Stimulated activated CD4-positive, alpha-beta T cell treated with anti-CD3 and anti-CD28 coated beads, Interleukin-12 subunit alpha, Interleukin-12 subunit beta, amount 100 ng/mL, for 48 hours (primary cell): Measurements from ENCODE around the gene TBC1D14.
"Not testable (repeated sequence)": the region's sequence is repeated elsewhere in the genome, so short reads cannot be mapped to it uniquely, and the experiment has no call there.

Experiments used
- DNase-seq, 3 donors: peaks; one replicate each; pipeline ENCODE4 v3.0.0-alpha.2; 2020; ENCODE audit warnings: low read depth in 2 of 3, low spot score in 1 of 3

Gene TBC1D14

DNA sequence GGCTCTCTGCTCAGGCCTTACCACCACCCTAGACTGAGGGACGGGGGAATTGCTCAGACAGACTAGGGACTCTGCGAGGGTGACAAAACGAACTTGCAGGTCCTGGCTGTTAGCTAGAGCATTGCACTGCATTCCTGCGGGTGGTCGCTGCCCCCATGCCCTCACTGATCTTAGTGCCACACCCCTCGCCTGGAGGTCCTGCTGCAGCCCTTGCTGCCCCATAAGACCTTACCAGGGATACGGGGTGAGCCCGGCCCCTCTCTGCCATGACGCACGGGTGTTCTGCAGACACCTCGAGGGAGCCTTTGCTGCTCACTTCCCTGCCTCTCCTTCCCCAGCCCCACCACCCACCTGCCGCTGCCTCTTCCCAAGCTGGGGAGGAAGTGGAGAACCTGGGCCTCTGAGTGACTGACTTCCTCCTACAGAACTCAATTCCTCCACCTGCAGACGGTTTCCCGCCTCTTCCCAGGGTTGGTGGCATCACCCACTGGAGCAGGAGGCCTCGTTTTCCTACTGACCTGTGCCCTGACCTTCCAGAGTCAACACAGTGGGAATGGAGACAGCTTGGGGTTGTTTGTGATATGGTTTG lies 19.8 kb upstream of the TBC1D14 start:
- no peak for DNase-seq

DNA sequence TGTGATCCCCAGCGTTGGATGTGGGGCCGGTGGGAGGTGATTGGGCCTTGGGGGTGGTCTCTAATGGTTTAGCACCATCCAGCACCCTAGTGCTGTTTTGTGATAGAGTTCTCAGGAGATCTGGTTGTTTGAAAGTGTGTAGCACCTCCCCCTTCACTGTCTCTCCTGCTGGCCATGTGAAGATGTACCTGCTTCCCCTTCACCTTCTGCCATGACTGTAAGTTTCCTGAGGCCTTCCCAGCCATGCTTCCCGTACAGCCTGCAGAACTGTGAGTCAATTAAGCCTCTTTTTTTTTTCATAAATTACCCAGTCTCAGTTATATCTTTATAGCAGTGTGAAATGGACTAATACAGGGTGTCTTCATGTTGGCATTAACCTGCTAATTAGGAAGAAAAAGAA lies 19.3 kb upstream of the TBC1D14 start:
- no peak for DNase-seq

DNA sequence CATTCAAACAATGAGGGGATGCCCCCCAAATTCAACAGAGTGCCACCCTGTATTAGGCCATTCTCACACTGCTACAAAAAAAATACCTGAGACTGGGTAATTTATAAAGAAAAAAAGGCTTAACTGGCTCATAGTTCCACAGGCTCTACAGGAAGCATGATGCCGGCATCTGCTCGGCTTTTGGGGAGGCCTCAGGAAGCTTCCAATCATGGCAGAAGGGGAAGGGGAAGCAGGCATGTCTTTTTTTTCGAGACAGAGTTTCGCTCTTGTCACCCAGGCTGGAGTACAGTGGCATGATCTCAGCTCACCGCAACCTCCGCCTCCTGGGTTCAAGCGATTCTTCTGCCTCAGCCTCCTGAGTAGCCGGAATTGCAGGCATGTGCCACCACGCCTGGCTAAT lies 18.7 kb upstream of the TBC1D14 start:
- not testable (repeated sequence) for DNase-seq

DNA sequence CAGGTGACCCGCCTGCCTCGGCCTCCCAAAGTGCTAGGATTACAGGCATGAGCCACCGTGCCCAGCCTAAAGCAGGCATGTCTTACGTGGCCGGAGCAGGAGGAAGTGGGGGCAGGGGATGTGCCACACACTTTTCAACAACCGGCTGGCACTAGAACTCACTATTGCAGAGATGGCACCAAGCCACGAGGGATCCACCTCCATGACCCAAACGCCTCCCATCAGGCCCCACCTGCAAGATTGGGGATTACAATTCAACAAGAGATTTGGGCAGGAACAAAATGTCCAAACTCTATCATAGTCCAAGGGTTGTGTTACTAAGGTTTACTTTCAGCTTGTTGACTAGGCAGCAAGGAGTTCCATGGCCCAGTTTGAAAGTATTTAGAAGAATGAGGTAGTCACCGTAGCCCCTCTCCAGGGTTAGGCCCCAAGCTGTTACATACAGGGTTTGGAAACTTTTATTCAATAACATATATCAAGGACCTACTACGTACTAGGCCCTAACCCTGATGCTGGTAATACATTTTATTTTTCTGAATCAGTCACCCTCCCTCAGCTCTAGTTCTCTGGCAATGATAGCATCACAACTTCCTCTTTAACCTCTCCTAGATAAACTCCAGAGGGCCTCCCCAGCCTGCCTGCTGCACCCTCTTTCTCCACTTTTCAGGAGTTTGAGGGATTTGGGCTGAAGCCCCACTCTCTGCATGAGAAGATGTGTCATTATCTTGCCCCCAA lies 18.0 kb upstream of the TBC1D14 start:
- no peak for DNase-seq

DNA sequence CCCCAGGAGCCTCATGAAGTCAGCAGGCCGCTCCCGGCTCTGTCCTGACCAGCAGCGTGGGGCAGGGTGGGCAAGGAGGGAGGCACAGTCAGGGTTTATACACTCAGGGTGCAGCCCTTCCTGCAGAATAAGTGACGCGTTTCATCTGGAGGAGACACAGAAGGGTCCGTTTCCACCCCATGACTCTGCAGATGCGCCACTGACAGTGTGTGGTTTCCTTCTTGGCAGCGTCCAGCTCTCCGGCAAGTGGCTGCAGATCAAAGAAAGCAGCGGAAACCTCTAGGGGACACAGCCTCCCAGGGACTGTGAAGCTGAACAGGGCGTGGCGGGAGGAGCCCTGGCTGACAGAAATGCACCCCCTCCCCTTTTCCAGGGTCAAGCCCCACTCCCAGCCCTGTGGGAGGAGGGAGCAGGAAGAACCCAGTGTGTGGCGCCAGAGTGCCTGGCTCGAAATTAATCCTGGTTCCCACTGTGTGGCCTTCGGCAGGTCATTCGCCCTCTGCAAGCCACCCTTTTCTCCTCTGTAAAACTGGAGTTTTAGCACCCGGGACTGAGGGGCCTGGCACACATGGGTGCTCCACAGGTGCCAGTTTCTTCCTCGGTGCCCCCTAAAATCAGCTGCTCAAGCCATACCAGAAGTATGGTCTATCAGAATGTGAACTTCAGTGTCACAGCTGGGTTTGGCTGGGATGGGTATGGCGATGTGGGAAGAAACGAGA lies 17.3 kb upstream of the TBC1D14 start:
- no peak for DNase-seq

DNA sequence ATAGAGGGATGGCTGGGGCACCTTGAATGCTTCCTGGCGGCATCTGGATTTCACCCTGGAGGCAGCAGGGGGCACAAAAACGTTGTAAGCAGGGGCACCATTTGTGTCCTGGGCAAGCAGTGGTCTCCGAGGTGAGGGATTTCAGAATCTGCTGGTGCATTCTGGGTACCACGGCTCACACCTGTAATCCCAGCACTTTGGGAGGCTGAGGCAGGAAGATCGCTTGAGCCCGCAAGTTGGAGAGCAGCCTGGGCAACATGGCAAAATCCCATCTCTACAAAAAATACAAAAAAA lies 16.8 kb upstream of the TBC1D14 start:
- no peak for DNase-seq

DNA sequence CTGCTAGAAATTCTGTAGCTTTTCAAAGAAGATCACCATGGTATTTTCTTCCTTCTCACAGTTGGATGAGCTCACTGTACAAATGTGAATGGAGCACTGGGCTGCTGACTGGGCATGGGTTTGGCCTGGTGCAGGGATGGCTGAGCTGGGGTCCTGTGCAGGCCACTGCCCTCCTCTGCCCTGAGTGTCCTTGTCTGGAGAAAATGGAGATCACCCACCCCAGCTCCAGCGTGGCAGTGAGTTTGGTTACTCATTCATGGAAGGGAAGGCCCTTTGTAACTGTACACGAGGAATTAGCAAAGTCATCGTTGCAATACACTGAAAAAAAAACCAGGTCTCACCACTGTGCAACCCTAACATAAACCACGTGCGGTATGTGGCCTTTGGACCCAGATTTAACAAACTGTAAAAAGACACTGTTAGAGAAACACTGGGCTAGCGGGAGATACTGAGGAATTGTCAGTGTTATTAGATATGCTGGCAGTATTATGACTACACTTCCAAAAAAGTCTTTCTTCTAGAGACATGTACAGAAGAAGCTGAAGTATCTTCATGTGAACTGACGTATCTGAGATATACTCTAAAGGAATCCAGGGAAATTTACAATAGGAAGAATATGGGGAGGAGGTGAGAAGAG lies 16.1 kb upstream of the TBC1D14 start:
- DNase-seq, result no peak

DNA sequence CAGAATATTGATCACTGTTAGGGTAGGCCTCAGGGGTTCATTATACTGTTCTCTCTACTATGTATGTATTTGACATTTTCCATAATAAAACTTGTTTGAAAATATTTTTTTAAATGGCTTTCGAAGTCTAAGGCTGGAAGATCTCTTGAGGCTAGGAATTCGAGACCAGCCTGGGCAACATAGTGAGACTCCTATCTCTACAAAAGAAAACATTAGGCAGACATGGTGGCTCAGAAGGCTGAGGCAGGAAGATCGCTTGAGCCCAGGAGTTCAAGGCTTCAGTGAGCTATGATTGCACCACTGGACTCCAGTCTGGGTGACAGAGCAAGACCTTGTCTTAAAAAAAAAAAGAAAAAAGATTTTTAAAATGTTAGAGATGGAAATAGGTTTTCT lies 15.5 kb upstream of the TBC1D14 start:
- DNase-seq, result no peak

DNA sequence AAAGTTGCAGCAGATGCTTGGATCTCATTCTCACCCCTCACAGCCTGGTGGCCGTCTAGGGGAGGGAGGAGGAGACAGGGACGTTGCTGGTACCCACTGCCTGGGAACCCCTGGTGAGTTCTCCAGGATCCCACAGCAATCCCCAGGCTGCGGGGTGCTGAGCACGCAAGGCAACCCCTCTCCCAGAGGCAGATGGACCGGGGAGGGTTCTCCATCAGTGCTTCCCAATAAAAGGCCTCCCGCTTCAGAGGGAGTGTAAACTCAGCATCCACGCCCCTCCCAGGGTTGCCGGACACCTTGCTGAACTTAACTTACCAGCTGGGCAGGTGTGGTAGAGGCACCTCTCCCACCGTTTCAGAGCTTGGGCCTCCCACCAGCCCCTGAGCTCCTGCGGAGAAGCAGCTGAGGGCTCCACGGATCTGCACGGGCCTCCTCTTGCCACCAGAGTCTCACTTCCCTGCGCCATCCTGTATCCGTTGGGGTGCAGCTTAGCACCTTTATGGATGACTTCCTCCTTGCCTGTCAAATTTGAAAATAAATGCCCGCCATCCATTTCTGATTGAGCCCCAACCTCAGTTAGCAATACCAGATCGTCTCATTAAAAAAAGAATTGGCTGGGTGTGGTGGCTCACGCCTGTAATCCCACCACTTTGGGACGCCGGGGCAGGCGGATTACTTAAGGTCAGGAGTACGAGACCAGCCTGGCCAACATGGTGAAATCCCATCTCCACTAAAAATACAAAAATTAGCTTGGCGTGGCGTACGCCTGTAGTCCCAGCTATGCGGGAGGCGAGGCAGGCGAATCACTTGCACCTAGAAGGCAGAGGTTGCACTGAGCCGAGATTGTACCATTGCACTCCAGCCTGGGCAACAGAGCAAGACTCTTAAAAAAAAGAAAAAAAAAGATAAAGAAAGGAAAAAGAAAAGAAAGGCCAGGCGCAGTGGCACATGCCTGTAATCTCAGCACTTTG lies 14.8 kb upstream of the TBC1D14 start:
- DNase-seq, result no peak

DNA sequence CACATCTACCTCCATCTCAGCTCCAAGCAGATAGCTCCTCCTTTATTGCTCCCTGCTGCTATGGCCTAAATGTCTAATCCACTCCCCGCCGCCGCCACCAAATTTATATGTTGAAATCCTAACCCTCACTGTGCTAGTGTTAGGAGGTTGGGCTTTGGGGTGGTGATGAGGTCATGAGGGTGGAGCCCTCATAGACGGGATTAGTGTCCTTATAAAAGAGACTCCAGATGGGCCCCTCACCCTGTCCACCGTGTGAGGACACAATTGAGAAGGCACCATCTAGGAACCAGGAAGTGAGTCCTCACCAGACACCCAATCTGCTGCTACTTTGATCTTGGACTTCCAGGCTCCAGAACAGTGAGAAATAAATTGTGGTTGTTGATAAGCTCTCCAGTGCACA lies 13.6 kb upstream of the TBC1D14 start:
- DNase-seq, result no peak

DNA sequence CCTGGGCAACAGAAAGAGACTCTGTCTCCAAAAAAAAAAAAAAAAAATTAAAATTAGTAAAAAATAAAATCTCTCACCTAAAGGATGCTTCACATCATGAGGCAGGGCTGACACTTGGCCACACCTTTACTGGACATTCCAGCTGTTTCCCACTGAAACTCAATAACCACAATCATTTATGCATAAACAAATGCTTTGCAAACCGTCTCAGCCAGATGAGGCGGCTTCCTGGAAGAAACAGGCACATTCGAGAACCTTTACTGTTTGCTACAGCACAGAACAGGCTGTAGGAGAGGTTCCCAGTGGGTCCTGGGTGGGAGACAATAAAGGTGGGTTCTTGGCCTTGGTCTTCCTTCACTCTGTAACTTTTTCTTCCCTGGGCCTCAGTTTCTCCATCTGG lies 10.9 kb upstream of the TBC1D14 start:
- DNase-seq, result no peak

DNA sequence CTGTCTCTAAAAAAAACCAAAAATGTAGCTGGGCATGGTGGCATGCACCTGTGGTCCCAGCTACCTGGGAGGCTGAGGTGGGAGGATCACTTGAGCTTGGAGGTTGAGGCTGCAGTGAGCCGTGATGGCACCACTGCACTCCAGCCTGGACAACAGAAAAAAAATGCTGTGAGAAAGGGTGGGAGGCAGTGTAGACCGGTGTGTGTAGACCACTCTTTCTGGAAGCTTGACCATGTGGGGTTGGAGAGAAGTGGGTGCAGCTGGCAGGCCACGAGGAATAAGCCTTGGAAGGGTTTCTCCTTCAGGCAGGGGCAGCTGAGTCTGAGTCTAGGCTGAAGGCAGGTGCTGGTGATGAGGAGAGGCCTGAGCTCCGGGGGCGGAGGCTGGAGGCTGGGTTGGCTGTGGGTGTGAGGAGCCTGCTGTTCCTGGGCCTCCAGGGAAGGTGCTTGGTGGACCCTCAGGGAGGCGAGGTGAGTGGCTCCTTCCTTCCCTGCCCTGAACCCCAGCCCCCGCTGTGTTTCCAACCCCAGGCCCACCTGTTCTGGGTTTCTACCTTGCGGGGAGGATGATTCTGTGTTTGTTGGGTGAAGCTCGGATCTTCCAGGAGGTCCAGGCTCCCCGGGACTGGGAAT lies 9.3 kb upstream of the TBC1D14 start:
- no peak for DNase-seq

DNA sequence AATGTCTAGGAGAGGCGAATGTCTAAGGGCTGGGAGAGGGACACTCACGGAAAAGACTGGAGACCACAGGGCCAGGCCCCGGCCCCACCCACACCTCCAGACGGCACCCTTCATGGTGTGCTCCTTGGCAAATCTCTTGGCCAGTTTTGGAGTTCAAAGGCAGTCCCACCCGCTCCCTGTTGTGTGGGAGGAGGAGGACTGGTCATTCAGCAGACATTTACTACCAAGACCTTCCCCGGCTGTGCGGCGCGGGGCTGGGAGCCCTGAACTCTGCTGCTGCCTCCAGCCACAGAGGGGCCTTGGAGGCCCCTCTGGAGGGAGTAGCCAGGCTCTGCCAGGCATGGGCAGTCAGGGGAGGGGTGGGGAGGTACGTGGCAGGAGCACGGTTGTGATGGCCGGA lies 8.7 kb upstream of the TBC1D14 start:
- DNase-seq, result no peak

DNA sequence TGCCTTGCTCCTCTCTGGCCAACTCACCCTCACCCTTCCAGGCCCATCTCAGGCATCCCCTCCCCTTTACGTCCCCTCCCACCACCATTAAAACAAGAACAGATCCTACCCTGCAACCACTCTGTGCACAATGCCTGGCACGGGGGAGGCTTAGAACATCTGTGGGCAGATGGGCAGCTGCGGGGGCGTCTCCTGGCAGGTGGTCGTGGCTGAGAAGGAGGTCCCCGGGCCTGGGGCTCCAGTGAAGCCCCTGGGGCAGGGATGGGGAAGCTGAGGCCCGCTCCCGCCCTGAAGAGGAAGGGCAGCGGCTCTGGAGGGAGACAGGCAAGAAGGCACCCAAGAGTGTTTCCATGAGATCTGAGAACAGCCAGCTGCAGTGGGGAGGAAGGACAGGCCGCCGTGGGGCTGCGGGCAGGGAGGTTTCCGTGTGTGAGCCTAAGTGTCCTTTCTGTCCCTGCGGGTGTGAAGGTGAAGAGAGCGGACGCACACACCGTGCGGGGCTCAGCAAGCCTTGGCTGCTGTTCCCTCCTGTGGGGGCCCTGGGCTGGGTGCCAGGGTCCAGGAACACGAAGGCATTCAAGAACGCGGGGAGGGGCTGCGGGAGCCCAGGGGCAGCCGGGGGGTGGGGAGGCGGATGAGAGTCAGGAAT lies 7.8 kb upstream of the TBC1D14 start:
- DNase-seq, result no peak

DNA sequence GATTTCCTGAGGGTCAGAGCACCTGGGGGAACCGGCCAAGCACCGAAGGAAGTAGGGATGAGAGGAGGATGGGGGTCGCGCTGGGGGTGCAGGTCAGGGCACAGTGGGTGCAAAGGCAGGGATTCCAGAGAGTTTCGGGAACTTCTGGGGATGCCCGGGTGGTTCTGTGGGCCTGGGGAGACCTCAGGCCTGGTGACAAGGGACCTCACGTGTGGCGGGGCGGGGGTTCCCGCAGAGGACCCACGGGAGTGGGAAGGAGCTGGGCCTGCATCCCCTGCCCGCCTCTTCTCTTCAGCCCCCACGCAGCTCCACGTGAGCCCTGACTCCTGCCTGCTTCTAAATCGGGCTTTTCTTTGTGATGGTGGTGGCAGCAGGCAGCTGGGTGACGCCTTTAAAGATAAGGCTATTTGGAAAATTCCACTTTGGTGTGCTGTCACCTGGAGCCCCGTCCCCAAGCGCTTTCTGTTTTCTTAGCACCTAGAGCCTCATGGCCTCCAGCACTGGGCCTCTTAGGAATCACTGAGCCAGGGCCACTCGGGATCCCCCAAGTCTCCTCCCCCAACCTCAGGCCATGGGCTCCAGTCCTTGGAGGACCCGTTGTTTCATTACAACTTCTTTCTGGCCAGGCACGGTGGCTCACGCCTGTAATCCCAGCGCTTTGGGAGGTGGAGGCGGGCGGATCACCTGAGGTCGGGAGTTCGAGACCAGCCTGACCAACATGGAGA lies 7.1 kb upstream of the TBC1D14 start:
- DNase-seq, result no peak

DNA sequence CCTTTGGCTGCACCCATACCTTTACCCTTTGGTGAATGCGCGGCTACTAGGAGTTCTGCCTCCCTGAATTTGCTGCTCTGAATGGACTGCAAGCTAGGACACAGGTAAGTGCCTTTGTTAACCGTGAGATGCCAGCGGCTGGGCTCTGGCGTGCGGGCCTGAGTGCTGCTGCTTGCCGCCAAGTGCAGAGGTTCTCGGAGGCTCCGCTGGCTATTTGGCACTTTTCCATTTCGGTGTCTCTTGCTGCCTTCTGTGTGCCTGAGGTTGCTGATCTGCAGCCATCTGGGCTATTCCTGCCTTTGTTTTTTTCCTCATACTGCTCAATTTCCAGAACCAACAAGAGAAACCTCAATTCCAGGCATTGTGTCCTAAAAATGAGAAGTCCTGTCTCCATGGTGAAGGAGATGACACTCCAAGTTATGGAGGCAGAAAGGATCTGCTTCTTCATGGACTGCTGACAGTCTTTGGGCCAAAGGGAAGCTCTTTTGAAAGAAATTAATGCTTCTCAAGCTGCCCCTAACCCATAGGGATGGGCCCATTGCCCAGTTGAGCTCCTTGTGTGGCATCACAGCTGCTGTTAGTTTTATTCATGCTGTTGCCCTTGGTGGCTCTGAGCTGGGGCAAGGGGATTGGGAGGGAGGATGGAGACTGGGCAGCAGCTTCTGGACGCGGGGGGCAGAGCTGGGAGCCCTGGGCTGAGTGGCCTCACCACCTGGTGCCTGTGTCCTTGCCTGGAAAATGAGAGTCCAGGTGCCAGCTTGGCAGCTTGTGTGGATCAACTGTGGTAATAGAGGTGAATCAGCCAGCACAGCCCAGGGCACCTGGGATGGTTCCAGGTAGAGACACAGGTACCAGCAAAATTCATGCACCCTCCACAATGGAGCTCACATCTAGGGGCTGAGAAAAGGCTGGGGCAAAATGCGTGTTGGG lies 3.8 kb upstream of the TBC1D14 start:
- no peak for DNase-seq

DNA sequence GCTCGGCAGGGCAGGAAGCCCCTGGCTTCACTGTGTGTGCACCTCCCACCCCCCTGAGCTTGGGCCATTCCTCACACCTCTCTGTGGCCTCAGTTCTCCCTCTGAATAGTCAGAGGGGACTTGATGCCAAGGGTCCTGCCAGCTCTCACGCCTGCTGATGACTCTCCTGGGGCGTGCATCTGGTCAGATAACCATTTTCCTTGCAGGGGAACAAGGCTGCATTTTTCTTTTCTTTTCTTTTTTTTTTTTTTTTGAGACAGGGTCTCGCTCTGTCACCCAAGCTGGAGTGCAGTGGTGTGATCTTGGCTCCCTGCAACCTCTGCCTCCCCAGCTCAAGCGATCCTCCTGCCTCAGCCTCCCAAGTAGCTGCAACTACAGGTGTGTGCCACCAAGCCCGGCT lies 3.1 kb upstream of the TBC1D14 start:
- DNase-seq, result not testable (repeated sequence)

DNA sequence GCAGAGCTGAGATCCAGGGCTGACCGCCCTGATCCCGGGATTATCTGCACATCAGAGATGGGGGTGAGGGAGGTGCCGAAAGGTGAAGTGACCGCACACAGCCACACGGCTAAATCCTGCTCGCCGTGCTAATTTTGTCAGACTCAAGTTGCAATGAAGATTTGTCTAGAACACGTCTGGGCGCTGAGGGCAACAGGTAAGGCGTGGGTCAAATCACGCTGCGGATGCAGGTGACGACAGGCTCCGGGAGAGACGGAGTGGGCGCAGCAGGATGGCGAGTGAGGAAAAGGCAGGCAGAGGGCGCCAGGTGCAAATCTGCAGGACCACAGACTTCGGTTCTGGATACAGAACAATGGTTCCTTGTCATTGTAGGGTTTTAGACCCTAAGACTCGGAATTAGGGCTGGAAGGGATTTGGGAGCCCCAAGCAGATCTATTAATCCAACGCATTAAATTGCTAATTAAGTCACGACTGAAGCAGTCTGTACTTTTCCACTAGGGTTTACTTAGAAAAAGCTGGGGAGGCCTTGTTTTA lies 1.9 kb upstream of the TBC1D14 start:
- DNase-seq, result no peak
